Eye (tissue), 1 donor: ENCODE measurements around the gene AKT1S1.

Experiments
- DNase-seq: peaks from one replicate; pipeline ENCODE4 v3.0.0-alpha.2; 2015

Gene AKT1S1

GRCh38 chr19:49907745-49908446 lies 30.7 kb upstream of the AKT1S1 start:
- no peak for DNase-seq

- DNase-seq: no peak
Measured at GRCh38 chr19:49906879-49907564, 29.9 kb upstream of the AKT1S1 start.

GRCh38 chr19:49904136-49904535 lies 27.0 kb upstream of the AKT1S1 start:
- DNase-seq: no peak

- DNase-seq: no peak
Measured at GRCh38 chr19:49896863-49897621, 19.9 kb upstream of the AKT1S1 start, which contains the start of gene IL4I1. IL4I1 (minus strand) TSS chr19:49896887; CDS start chr19:49896160, 727 bp downstream.

- DNase-seq: no peak
Measured at GRCh38 chr19:49895566-49896297, 18.6 kb upstream of the AKT1S1 start.

GRCh38 chr19:49894879-49895565 lies 17.9 kb upstream of the AKT1S1 start:
- DNase-seq: no peak

- DNase-seq: no peak
Measured at GRCh38 chr19:49894011-49894664, 17.0 kb upstream of the AKT1S1 start.

GRCh38 chr19:49892716-49893115 lies 15.6 kb upstream of the AKT1S1 start:
- DNase-seq: no peak

- no peak for DNase-seq
Measured at GRCh38 chr19:49891393-49891792, 14.2 kb upstream of the AKT1S1 start.

- peak; percentile 79 for DNase-seq
Measured at GRCh38 chr19:49890349-49891311, 13.5 kb upstream of the AKT1S1 start.

GRCh38 chr19:49889687-49890348 lies 12.7 kb upstream of the AKT1S1 start:
- DNase-seq: peak; percentile 91

GRCh38 chr19:49889038-49889686 lies 12.0 kb upstream of the AKT1S1 start:
- DNase-seq: peak; percentile 37

GRCh38 chr19:49888510-49888824 lies 11.3 kb upstream of the AKT1S1 start:
- DNase-seq: no peak

- no peak for DNase-seq
Measured at GRCh38 chr19:49887665-49888509, 10.7 kb upstream of the AKT1S1 start.

- DNase-seq: no peak
Measured at GRCh38 chr19:49887037-49887664, 10.0 kb upstream of the AKT1S1 start.

- no peak for DNase-seq
Measured at GRCh38 chr19:49884760-49885159, 7.6 kb upstream of the AKT1S1 start.

GRCh38 chr19:49884109-49884508 lies 7.0 kb upstream of the AKT1S1 start:
- no peak for DNase-seq

GRCh38 chr19:49883094-49883493 lies 5.9 kb upstream of the AKT1S1 start:
- DNase-seq: no peak
